K562 (cell line): Measurements from ENCODE around the gene CBFA2T2. TPM values are rescaled to one million over a fixed set of nuclear protein-coding genes. Genes with fewer than 3 reads are reported as not detected.

Experiments
- C11orf30 ChIP-seq: fragments of 450-650 bp; IDR thresholded peaks from 2 replicates; pipeline ENCODE4 v1.6.1; 2016; ENCODE audit warnings: low read depth, mild to moderate bottlenecking
- CGGBP1 ChIP-seq: fragments of 250-450 bp; sonication (Bioruptor Pico); IDR thresholded peaks from 2 replicates; pipeline ENCODE4 v1.9.0; 2021; ENCODE audit warnings: mild to moderate bottlenecking
- CREB1 ChIP-seq, 2 experiments: sonication (generic) in 1 of 2; formaldehyde crosslinking in 1 of 2; IDR thresholded peaks; 2 replicates each; pipeline versions ENCODE4 v1.6.1 to v1.8.0; 2012 to 2022; ENCODE audit warnings: inconsistent platforms in 1 of 2, mild to moderate bottlenecking in 1 of 2, missing genetic modification reagents in 1 of 2, moderate library complexity in 1 of 2
- DACH1 ChIP-seq: fragments of 450-650 bp; IDR thresholded peaks from 2 replicates; pipeline ENCODE4 v1.6.1; 2018; ENCODE audit not compliant: partially characterized antibody
- MTA1 ChIP-seq: fragments of 450-650 bp; IDR thresholded peaks from 2 replicates; pipeline ENCODE4 v1.6.1; 2017; ENCODE audit warnings: borderline replicate concordance
- NFIX ChIP-seq: fragments of 250-450 bp; sonication (Bioruptor Pico); IDR thresholded peaks from 2 replicates; pipeline ENCODE4 v1.4.0; 2020; ENCODE audit warnings: low read depth, mild to moderate bottlenecking, moderate library complexity
- NR3C1 ChIP-seq: sonication (generic); formaldehyde crosslinking; IDR thresholded peaks from 2 replicates; pipeline ENCODE4 v1.8.1; 2022; ENCODE audit warnings: missing genetic modification reagents
- PCBP1 ChIP-seq: fragments of 200-400 bp; formaldehyde crosslinking; IDR thresholded peaks from 2 replicates; pipeline ENCODE4 v1.6.1; 2018; ENCODE audit warnings: mild to moderate bottlenecking, low read depth, low read length; ENCODE audit not compliant: poor library complexity, severe bottlenecking
- PHF21A ChIP-seq: fragments of 450-650 bp; IDR thresholded peaks from 2 replicates; pipeline ENCODE4 v1.6.1; 2017; ENCODE audit warnings: low read depth, borderline replicate concordance
- RAD51 ChIP-seq: fragments of 450-650 bp; IDR thresholded peaks from 2 replicates; pipeline ENCODE4 v1.7.1; 2016; ENCODE audit warnings: low read depth, mild to moderate bottlenecking, borderline replicate concordance
- RBM39 ChIP-seq: fragments of 200-400 bp; formaldehyde crosslinking; optimal IDR thresholded peaks from 2 replicates; pipeline ENCODE3; 2018; ENCODE audit warnings: low read depth, low read length
- XRCC4 ChIP-seq: IDR thresholded peaks from one replicate; pipeline ENCODE4 v1.6.1; 2011; ENCODE audit not compliant: insufficient read depth, insufficient read length; ENCODE audit errors: extremely low read depth
- ZNF398 ChIP-seq: fragments of 250-450 bp; sonication (Bioruptor Pico); IDR thresholded peaks from 2 replicates; pipeline ENCODE4 v1.8.0; 2021; ENCODE audit warnings: moderate library complexity, mild to moderate bottlenecking, inconsistent platforms
- ZNF407 ChIP-seq: fragments of 450-650 bp; IDR thresholded peaks from 2 replicates; pipeline ENCODE4 v1.6.1; 2016; ENCODE audit warnings: low read depth
- ZNF41 ChIP-seq: fragments of 250-450 bp; sonication (Bioruptor Pico); conservative IDR thresholded peaks from 2 replicates; pipeline ENCODE4 v1.4.0; 2020; ENCODE audit warnings: mild to moderate bottlenecking
- ZNF75A ChIP-seq: fragments of 450-650 bp; formaldehyde crosslinking; IDR thresholded peaks from 2 replicates; pipeline ENCODE4 v1.4.0; 2020; ENCODE audit warnings: mild to moderate bottlenecking
- polyA plus RNA-seq, 8 experiments: library from polyadenylated mRNA; depleted of rRNA in 4 of 8; stranded (reverse) in 5 of 8; unstranded in 3 of 8; fragments of >200 nt; fragmentation: Nextera tagmentation in 2 of 8; fragmentation: Illumina TruSeq in 1 of 8; extraction: Ambion mirVana in 2 of 8; extraction: Trizol in 1 of 8; gene quantifications; 2 replicates each; pipeline versions ENCODE4 v1.2.1 to v1.2.3, GENCODE V29; 2011 to 2014; ENCODE audit warnings: inconsistent platforms in 1 of 8, missing spikeins in 1 of 8
- total RNA-seq, 7 experiments: library from RNA; depleted of rRNA in 6 of 7; stranded (reverse); fragments of >200 nt in 6 of 7; fragmentation: Illumina TruSeq in 2 of 7; extraction: Trizol in 2 of 7; gene quantifications; 2 replicates each; pipeline versions ENCODE4 v1.2.1 to v1.2.3, GENCODE V29; 2011 to 2021; ENCODE audit warnings: low replicate concordance in 1 of 7

Gene CBFA2T2
- total and polyA plus RNA-seq, 9 of the 15 experiments (the other 6 are each of a cell fraction or from before 2014, with no cell fraction given) = 0.27 to 9.6 (median 5.8) TPM

- TF ChIP-seq ZNF407 (no peak), CREB1 (IDR thresholded peaks at IDR 0.05) (peak; percentile 45; the same call in 1 of the 2 replicates), CREB1 (CRISPR knock-in tag; IDR thresholded peaks at IDR 0.05) (no peak), DACH1 (peak; percentile 93), MTA1 (peak; percentile 61; the same call in 1 of the 2 replicates), RAD51 (0 out of 2 replicates have a peak, but pooled peaks have one; percentile 6), ZNF41 (no peak), NR3C1 (CRISPR knock-in tag) (no peak), PCBP1 (no peak), ZNF75A (CRISPR knock-in tag) (no peak), NFIX (CRISPR knock-in tag) (no peak), PHF21A (no peak), CGGBP1 (CRISPR knock-in tag) (no peak), RBM39 (no peak), C11orf30 (no peak), ZNF398 (no peak), XRCC4 (no peak)
Observed at GRCh38 chr20:33688938-33689424, 199.1 kb downstream of the CBFA2T2 start (continued).
